ENCODE data around the gene CCDC185. TPM values are rescaled to one million over a fixed set of nuclear protein-coding genes. Genes with fewer than 3 reads are reported as not detected.

The CCDC185 gene
- total RNA-seq, 1 donor from 2014 or later, result not detected

DNA sequence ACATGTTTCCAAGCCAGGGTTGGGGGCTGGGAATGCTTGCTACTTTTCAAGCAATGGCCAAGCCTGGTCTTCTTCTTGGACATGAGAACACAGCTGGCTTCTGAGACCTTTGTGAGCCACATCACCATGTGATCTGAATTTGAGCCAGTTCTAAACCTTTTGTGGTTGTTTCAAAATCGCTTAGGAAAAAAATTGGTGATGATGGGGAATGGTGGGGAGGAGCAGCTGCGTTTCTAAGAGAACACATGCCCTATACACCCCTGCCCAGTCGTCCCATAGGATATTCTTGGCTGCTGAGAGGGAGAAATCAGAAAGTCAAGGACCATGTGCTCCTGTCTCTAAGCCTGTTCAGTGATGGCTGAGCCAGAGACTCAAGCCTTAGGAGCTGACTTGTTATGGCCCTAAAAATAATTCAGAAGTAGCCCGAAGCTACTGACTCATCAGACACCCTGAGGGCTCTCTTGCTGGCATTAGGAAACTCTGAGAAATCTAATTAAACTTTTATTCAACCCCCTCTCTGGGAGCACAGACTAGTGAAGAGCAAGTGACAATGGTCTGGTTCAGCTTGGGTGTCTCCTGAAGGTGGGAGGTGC, 30.5 kb downstream of the CCDC185 start:
- DNase-seq (ENCODE audit: missing footprints) (no peak), ATAC-seq (no peak)
- intact Hi-C loops (cut with DNase I), result no loop called here

- no peak for ATAC-seq
- intact Hi-C loops (cut with DNase I), result no loop called here
These were observed 32.3 kb downstream of the CCDC185 start for GRCh38 chr1:223425550-223425949.

GRCh38 chr1:223426936-223427335, 33.7 kb downstream of the CCDC185 start:
- DNase-seq (ENCODE audit: missing footprints) (no peak), ATAC-seq (no peak)
- intact Hi-C loops (cut with DNase I), result no loop called here

More at GRCh38 chr1:223425550-223425949, 32.3 kb downstream of the CCDC185 start:
- no peak for DNase-seq (ENCODE audit: missing footprints)

GRCh38 chr1:223429313-223429731, 36.1 kb downstream of the CCDC185 start:
- DNase-seq (ENCODE audit: missing footprints) (no peak), ATAC-seq (peak; percentile 89)
- intact Hi-C loops (cut with DNase I), result no loop called here

- no peak for DNase-seq (ENCODE audit: missing footprints)
- ATAC-seq, result no peak
- intact Hi-C loops (cut with DNase I), result no loop called here
These were observed 36.6 kb downstream of the CCDC185 start for GRCh38 chr1:223429821-223430220.

- no peak for ATAC-seq
- DNase-seq (ENCODE audit: missing footprints), result no peak
- intact Hi-C loops (cut with DNase I), result no loop called here
These were observed 37.0 kb downstream of the CCDC185 start for GRCh38 chr1:223430236-223430635.

- ATAC-seq (no peak), DNase-seq (ENCODE audit: missing footprints) (no peak)
- intact Hi-C loops (cut with DNase I), result no loop called here
These were observed 43.9 kb downstream of the CCDC185 start for GRCh38 chr1:223437151-223437550.

- intact Hi-C loops (cut with DNase I), result no loop called here
- DNase-seq (ENCODE audit: missing footprints) (no peak), ATAC-seq (no peak)
These were observed 50.2 kb downstream of the CCDC185 start for GRCh38 chr1:223443397-223443796.

GRCh38 chr1:223444411-223444810, 51.2 kb downstream of the CCDC185 start:
- ATAC-seq (no peak), DNase-seq (ENCODE audit: missing footprints) (no peak)
- intact Hi-C loops (cut with DNase I), result no loop called here

Other genes with a start within 250 kb of the CCDC185 start
- 8.7 TPM for gene SUSD4, start 29.2 kb upstream of the CCDC185 start, total RNA-seq

Measured in Right ventricle myocardium inferior (tissue), 1 donor.